NCI-H69 (cell line): ENCODE results near the gene AUTS2.

Source experiments
- DNase-seq: peaks from one replicate; lab custom pipeline; 2025; lab: John Stamatoyannopoulos, UW

The AUTS2 gene

GRCh38 chr7:70188901-70189650 lies 590.8 kb downstream of the AUTS2 start:
- DNase-seq = no peak

- DNase-seq = no peak
Observed at GRCh38 chr7:70189776-70190175, 591.5 kb downstream of the AUTS2 start.

DNA sequence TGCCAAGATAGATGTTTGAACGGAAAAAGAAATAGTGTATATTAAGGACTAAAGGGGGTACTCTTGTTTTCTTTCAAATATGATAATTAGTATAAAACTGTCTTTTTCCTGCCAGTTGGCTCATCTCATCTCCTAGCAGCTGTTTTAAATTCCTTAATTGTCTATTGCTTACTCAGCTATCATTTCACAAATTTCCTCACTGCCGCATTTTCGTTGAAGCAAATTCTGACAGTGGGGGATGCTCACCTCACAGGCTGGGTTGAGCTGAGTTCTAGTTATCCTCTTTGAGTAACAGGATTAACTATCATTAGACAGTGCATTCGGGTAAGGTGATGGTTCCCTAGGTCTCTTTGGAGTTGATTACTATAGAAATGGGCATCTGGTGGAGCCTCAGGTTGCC lies 592.0 kb downstream of the AUTS2 start:
- no peak for DNase-seq

- peak; percentile 62 for DNase-seq
Observed at GRCh38 chr7:70193514-70193913, 595.2 kb downstream of the AUTS2 start.

GRCh38 chr7:70208236-70209063 lies 610.2 kb downstream of the AUTS2 start:
- no peak for DNase-seq

DNA sequence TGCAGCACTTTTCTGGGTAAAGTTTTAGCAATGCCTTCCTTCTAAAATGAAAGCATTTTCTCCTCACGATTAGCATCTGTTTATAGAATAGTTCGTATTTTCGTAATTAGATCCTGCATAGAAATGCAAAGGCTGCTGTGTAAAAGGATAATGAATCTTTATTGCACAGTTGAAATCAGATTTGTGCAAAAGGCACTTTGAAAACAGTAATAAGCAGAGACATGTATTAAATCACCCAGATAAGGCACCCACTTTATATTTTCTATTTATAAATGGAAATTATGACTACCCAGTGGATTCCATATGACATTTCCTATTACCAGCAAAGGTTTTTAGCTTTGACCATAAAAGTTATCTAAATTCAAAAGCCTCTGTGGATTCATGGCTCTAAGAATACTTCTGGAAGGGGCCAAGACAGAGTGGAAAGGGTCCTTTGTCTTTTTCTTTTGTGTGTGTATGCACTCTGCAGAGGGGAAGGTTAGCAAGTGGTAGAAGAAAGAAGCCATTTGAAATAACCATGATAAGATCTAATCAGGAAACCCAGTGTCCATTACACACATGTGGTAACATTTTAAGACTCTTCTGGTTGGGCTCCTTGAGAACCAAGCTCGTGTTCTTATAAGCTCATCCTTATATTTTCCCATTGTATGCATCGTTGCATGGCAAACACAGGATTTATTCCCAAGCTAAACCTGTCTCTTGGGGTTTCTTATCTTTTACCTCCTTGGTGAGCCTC lies 612.1 kb downstream of the AUTS2 start:
- DNase-seq = no peak

GRCh38 chr7:70210936-70211310 lies 612.6 kb downstream of the AUTS2 start:
- DNase-seq = no peak

- no peak for DNase-seq
Observed at GRCh38 chr7:70212281-70212680, 614.0 kb downstream of the AUTS2 start.

GRCh38 chr7:70214071-70214470 lies 615.8 kb downstream of the AUTS2 start:
- peak; percentile 30 for DNase-seq

- DNase-seq = no peak
Observed at GRCh38 chr7:70215491-70215890, 617.2 kb downstream of the AUTS2 start.

GRCh38 chr7:70217571-70217970 lies 619.3 kb downstream of the AUTS2 start:
- DNase-seq = no peak

GRCh38 chr7:70218006-70218405 lies 619.7 kb downstream of the AUTS2 start:
- DNase-seq = peak; percentile 31

GRCh38 chr7:70219061-70219460 lies 620.8 kb downstream of the AUTS2 start:
- no peak for DNase-seq

GRCh38 chr7:70229242-70229641 lies 631.0 kb downstream of the AUTS2 start:
- DNase-seq = peak; percentile 21

DNA sequence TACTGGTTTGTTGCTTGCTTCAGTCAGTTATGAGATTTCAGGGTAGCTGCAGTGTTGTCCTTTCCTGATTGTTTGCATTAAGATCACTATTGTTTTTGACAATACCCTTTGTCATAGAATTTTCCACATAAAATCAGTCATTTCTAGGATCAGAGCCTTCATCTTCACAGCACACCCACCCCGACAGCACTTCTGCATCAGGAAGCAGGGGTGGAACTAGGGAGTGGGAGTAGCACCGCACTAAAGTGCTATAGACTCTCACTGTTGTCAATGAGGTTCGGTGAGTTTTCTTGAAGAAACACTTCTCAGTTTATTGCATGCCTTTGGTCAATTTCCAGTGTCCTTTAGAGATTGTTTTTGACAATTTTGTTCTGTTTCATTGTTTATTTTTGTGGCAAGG lies 632.5 kb downstream of the AUTS2 start:
- no peak for DNase-seq

- no peak for DNase-seq
Observed at GRCh38 chr7:70233776-70234175, 635.5 kb downstream of the AUTS2 start.

GRCh38 chr7:70237256-70237655 lies 639.0 kb downstream of the AUTS2 start:
- DNase-seq = peak; percentile 56

- DNase-seq = peak; percentile 41
Observed at GRCh38 chr7:70237831-70238575, 639.7 kb downstream of the AUTS2 start.

- peak; percentile 60 for DNase-seq
Observed at GRCh38 chr7:70239918-70240317, 641.6 kb downstream of the AUTS2 start.

- DNase-seq = no peak
Observed at GRCh38 chr7:70240873-70241272, 642.6 kb downstream of the AUTS2 start.

DNA sequence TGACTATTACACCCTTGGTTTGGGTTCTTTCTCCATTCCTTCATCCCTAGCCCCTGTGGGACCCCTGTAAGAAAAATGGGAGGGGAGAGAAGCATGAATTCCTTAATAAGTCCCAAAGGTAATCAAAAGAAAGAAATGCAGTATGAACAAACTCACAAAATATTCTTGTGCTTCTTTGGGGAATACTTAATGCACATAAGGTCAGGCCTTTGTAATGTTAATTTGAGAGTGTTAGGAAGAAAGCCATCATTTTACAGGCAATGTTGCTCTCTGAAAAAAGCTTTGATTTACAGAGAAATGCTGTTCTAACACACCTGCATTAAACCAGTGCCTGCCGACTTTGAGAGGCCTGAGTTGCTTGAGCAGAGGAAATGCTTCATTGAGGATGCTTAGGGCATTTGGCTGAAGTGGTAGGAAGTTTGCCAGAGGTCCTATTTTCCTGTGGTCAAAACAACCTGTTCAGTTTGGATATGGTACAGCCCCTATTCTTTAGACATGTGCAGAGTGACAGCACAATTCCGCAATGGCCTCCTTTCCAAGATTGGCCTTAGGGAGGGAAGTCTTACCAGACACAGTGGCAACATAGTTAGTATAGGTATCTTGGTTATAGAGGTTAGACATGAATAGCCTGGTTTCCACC lies 643.4 kb downstream of the AUTS2 start:
- DNase-seq = no peak
